COLO668 (cell line): Measurements from ENCODE around the gene MRPL37.

Source experiments
- DNase-seq: peaks from one replicate; lab custom pipeline; 2025; ENCODE audit not compliant: unreplicated experiment; lab: John Stamatoyannopoulos, UW

MRPL37 gene

GRCh38 chr1:54259546-54260140, 59.7 kb downstream of the MRPL37 start:
- DNase-seq, result peak; percentile 65

DNA sequence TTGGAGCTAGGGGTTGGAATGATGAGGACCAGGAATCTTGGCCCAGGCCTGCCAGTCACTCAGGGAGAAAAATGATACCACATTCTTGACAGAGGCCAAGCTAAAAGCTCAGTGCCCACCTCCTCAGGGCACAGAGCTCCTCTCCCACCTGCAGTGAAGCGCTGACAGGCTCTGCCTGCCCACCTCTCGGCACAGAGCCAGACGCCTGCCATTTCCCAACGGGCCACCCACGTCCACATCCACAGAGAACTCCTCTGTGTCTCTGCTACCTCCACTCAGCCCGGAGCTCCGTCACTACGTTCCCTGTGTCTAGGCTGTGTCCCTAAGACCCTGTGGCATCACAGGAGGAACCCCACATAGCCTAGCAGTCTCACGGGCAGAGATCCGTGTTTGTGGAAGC, 60.8 kb downstream of the MRPL37 start:
- no peak for DNase-seq

DNA sequence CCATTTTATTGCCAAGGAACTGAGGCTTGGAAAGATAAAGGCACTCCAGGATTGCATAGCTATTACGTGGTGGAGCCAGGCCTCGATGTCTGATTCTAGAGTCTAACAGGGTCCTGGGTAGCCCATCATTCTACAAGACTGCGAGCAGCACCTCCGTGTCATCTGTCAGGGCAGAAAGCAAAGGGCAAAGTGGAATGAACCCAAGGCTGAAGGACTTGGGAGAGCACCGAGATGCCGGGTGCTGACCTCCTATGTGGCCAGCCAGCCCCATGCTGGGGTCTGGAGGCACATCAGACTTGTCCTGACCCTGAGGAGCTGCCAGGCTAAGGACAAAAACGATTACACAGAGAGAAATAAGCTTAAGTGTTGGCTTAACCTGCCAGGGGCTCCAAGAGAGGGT, 62.3 kb downstream of the MRPL37 start:
- no peak for DNase-seq

DNA sequence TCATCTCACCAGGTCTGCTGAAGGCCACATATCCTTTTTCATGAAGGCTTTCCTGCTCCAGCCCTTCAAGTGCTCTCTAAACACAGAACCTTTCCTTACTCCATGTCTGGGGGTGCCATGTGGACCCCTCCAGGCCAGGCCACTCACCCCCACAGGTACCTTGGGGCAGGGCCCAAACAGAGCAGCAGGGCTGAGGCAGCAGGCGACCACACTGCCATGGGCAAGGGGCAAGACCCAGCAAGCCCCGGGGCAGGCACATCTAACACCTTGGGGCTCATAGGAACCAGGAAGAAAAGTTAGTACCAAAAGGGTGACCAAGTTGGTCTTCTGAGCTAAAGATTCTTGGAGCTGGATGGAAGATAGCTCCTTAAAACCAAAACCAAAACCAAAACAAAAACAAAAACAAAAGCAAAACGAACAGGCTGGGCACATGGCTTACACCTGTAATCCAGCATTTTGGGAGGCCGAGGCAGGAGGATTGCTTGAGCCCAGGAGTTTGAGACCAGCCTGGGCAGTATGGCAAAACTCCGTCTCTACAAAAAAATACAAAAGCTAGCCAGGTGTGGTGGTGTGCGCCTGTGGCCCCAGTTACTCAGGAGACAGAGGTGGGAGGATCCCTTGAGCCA, 63.7 kb downstream of the MRPL37 start:
- no peak for DNase-seq

DNA sequence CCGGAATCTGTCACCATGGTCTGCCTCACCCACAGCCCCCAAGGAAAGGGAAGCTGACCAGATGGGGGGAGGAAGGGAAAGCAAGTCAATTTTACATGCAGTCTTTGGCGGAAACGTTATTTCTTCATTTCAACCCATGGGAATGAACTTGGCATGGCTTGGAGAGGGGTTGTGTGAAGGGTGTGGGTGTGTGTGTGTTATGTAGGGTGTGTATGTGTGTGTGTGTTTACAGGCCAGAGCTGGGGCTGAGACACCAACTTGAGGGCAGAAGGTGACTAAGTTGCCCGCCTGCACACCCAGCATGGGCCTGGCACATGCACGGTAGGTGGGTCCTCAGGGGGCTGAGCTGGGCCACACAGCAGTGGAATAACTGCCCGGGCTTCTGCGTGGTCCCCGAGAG, 65.2 kb downstream of the MRPL37 start:
- DNase-seq, result no peak

GRCh38 chr1:54265659-54266058, 65.7 kb downstream of the MRPL37 start:
- no peak for DNase-seq

DNA sequence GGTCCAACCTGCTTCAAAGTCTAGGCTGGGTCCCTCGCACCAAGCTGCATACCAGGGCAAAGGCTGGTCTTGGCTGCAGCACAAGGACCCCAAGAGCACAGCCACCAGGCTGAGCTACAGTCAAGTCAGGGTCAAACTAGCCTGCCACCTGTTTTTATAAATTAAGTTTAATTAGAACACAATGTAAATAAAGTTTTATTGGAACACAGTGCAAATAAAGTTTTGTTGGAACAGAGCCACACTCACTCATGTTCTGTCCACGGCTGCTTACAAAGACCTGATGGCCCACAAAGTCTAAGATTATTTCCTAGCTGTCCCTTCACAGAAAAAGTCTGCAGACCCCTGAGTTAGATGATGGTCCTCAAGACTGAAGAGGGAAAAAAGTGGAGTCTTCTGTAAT, 66.2 kb downstream of the MRPL37 start:
- DNase-seq, result no peak

GRCh38 chr1:54266908-54267307, 66.9 kb downstream of the MRPL37 start:
- DNase-seq, result no peak
